ENCODE data around the gene CRIP2.

GRCh38 chr14:105470350-105471296, 4.0 kb upstream of the CRIP2 start:
- peak in 1 of 2 donors; percentile 8 for TF ChIP-seq POLR2A (IDR thresholded peaks at IDR 0.05)
- no peak for TF ChIP-seq CTCF (IDR thresholded peaks at IDR 0.05)
